Measurements from ENCODE around the gene MPL.

The MPL gene

DNA sequence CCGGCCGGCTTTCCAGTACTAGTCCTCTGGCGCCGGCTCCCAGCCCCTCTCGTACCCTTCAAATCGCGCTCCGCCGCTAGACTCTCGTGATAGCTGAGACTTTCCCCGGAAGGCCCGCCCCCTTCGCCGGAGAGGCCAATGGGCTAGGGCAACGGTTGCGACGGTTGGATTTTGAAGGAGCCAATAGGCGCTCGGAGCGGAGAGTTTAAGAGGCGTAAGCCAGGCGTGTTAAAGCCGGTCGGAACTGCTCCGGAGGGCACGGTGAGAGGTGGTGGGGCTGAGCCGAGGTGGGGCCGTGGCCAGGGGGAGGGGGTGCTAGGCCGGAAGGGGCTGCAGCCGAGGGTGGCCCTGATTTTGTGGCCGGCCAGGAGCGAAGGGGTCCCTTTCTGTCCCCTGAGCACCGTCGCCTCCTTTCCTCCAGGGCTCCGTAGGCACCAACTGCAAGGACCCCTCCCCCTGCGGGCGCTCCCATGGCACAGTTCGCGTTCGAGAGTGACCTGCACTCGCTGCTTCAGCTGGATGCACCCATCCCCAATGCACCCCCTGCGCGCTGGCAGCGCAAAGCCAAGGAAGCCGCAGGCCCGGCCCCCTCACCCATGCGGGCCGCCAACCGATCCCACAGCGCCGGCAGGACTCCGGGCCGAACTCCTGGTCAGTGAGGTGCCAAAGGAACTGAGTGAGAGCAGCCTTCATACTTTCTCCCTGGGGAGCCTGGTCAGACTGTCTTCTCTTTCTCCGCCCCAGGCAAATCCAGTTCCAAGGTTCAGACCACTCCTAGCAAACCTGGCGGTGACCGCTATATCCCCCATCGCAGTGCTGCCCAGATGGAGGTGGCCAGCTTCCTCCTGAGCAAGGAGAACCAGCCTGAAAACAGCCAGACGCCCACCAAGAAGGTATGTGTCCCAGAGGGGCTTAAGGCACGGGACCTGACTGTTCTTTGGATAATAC, 21.4 kb downstream of the MPL start, which contains the start of gene CDC20:
Gene CDC20, plus strand, starts transcription at position 236 of the 948 bp plus-strand sequence. Its CDS starts 235 bp downstream, at position 471.
- peak within 1 kb of the TSS; percentile 99 for H3K9ac ChIP-seq (ENCODE audit: insufficient read length)

DNA sequence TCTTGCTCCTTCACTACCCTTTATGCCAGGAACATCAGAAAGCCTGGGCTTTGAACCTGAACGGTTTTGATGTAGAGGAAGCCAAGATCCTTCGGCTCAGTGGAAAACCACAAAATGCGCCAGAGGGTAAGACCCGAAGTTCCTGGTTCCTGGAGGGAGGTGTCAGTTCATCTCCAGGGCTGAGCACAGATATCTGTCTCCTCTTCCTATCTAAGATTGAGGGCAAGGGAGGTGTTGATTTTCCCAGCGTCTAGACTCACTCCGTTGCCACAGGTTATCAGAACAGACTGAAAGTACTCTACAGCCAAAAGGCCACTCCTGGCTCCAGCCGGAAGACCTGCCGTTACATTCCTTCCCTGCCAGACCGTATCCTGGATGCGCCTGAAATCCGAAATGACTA, 22.1 kb downstream of the MPL start:
- TF ChIP-seq FOXP2 (optimal IDR thresholded peaks at IDR 0.05; ENCODE audit: control extremely low read depth, extremely low read length, insufficient read depth): no peak
- no peak for TF ChIP-seq EZH2 (IDR thresholded peaks at IDR 0.05)
- TF ChIP-seq POLR2AphosphoS5 (IDR thresholded peaks at IDR 0.05; ENCODE audit: borderline replicate concordance, low read depth, low read length): no peak
- H3K9ac ChIP-seq (ENCODE audit: insufficient read length): peak overlapping the region; percentile 84
- peak overlapping the region; percentile 98 for H3K4me3 ChIP-seq
- H3K36me3 ChIP-seq (ENCODE audit: insufficient read depth, low read length): peaks cover 54% of the 10 kb centered on the region
- H3K27ac ChIP-seq: no peak overlapping the region
- DNase-seq (ENCODE audit: low read depth, low spot score): no peak
- H3K9me3 ChIP-seq (ENCODE audit: low read depth, low read length): no peaks in the 10 kb centered on the region

More for the DNA sequence above, 21.4 kb downstream of the MPL start, which contains the start of gene CDC20:
- H3K9me3 ChIP-seq (ENCODE audit: low read depth, low read length): no peaks in the 10 kb centered on the region
- DNase-seq (ENCODE audit: low read depth, low spot score): peak; percentile 83
- H3K4me3 ChIP-seq: peak within 1 kb of the TSS; percentile 98
- TF ChIP-seq FOXP2 (optimal IDR thresholded peaks at IDR 0.05; ENCODE audit: control extremely low read depth, extremely low read length, insufficient read depth) (no peak), POLR2AphosphoS5 (IDR thresholded peaks at IDR 0.05; ENCODE audit: borderline replicate concordance, low read depth, low read length) (peak; percentile 93)
- peaks cover 47% of the 10 kb centered on the region for H3K36me3 ChIP-seq (ENCODE audit: insufficient read depth, low read length)
- H3K27ac ChIP-seq: peak within 1 kb of the TSS; percentile 92

DNA sequence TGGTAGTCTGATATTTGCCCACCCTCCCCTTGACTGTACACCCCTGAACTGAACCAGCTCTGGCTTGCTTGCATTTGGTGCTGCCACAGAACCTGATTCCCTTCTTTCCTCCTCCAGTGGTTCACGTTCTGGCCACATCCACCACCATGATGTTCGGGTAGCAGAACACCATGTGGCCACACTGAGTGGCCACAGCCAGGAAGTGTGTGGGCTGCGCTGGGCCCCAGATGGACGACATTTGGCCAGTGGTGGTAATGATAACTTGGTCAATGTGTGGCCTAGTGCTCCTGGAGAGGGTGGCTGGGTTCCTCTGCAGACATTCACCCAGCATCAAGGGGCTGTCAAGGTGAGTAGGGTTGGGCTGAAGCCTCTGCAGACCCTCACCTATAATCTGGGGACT, 23.0 kb downstream of the MPL start:
- no peak for DNase-seq (ENCODE audit: low read depth, low spot score)
- H3K36me3 ChIP-seq (ENCODE audit: insufficient read depth, low read length): peaks cover 57% of the 10 kb centered on the region
- no peaks in the 10 kb centered on the region for H3K9me3 ChIP-seq (ENCODE audit: low read depth, low read length)
- H3K4me3 ChIP-seq: peak overlapping the region; percentile 98
- H3K9ac ChIP-seq (ENCODE audit: insufficient read length): peak overlapping the region; percentile 84
- H3K27ac ChIP-seq: no peak overlapping the region
- TF ChIP-seq POLR2AphosphoS5 (IDR thresholded peaks at IDR 0.05; ENCODE audit: borderline replicate concordance, low read depth, low read length) (no peak), EZH2 (IDR thresholded peaks at IDR 0.05) (no peak), FOXP2 (optimal IDR thresholded peaks at IDR 0.05; ENCODE audit: control extremely low read depth, extremely low read length, insufficient read depth) (no peak)

DNA sequence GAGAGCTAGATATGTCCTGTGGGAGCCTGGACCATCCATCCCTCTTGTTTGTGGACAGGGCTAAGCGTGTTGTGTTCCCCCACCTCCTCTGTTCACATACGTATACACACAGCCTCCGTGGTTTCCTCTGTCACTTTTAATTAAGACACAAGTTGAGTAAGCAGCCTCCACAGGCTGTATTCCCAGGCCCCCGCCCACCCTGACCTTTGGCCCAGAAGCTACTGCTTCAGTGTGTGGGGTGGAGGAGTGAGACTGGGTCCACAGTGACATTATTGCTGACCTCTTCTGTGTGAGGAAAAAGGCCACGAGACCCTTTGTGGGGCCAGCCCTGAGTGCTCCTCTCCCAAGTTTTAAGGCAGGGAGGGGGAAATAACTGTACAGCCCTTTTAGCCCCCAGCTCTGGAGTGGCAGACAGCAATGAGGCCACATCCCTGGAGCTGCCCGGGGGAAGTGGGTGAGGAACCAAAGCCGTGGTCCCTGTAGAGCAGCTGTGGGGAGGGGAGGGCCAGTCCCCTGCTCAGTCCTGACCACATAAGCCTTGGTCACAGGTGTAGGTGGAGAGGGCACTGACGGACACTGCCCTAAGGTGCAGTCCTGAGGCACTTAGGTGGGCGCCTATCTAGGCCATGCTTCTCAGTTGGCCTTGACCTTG, 25.8 kb downstream of the MPL start:
- no peak for DNase-seq (ENCODE audit: low read depth, low spot score)
- Histone ChIP-seq H3K27ac (peak overlapping the region; percentile 36; the same call in 1 of the 2 replicates), H3K36me3 (ENCODE audit: insufficient read depth, low read length) (peaks cover 57% of the 10 kb centered on the region), H3K9me3 (ENCODE audit: low read depth, low read length) (no peaks in the 10 kb centered on the region), H3K4me3 (no peak overlapping the region), H3K9ac (ENCODE audit: insufficient read length) (no peak overlapping the region)
- peak; percentile 56; the same call in 1 of the 2 replicates for TF ChIP-seq POLR2AphosphoS5 (IDR thresholded peaks at IDR 0.05; ENCODE audit: borderline replicate concordance, low read depth, low read length)
- TF ChIP-seq EZH2 (IDR thresholded peaks at IDR 0.05): no peak
- no peak for TF ChIP-seq FOXP2 (optimal IDR thresholded peaks at IDR 0.05; ENCODE audit: control extremely low read depth, extremely low read length, insufficient read depth)

DNA sequence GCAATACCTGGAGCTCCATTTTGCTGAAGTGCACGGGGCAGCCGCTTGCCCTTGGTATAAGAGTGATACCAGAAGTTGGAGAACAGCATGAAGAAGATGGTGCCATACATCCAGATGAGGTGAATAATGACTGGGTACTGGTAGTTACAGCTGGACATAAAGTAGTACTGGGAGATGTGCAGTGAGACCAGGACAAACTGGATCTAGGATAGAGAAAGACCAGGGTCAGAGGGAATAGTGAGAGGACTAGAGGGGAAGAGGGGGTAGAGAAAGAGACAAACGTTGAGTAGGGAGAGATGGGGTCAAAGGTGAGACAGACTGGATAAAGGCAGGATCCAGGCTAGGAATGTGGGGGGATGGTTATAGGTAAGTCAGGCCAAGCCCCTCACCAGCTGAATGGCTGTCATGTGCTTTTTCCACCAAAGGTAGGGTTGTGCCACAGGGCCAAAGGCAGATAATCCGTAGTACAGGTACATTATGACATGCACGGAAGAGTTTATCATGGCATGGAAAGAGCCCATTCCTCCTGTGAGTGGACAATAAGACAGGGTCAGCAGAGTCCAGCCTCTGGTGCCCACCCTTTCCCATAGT, 26.4 kb downstream of the MPL start:
- Histone ChIP-seq H3K36me3 (ENCODE audit: insufficient read depth, low read length) (peaks cover 57% of the 10 kb centered on the region), H3K9ac (ENCODE audit: insufficient read length) (no peak overlapping the region), H3K4me3 (no peak overlapping the region), H3K27ac (no peak overlapping the region), H3K9me3 (ENCODE audit: low read depth, low read length) (no peaks in the 10 kb centered on the region)
- DNase-seq (ENCODE audit: low read depth, low spot score): no peak
- no peak for TF ChIP-seq POLR2AphosphoS5 (IDR thresholded peaks at IDR 0.05; ENCODE audit: borderline replicate concordance, low read depth, low read length)
- no peak for TF ChIP-seq FOXP2 (optimal IDR thresholded peaks at IDR 0.05; ENCODE audit: control extremely low read depth, extremely low read length, insufficient read depth)
- no peak for TF ChIP-seq EZH2 (IDR thresholded peaks at IDR 0.05)

DNA sequence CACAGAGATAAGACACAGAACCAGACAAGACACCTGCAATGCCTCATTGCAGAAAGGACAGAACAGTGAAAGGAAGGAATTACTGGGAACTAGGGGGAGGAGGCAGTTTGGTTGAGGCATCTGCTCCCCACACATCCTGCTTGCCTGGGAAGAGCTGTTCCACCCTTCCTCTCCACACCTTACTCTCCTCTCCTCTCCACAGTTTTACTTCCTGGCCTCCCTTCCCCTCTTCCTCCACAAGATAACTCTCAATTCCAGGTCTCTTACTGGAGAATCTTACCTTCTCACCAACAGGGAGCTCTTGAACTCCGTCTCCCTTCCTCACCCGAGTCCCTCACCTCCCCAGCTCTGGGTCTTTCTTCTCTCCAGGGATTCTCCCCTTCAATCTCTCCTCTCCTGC, 28.1 kb downstream of the MPL start:
- DNase-seq (ENCODE audit: low read depth, low spot score): no peak
- Histone ChIP-seq H3K9ac (ENCODE audit: insufficient read length) (no peak overlapping the region), H3K36me3 (ENCODE audit: insufficient read depth, low read length) (peaks cover 43% of the 10 kb centered on the region), H3K9me3 (ENCODE audit: low read depth, low read length) (no peaks in the 10 kb centered on the region), H3K4me3 (no peak overlapping the region), H3K27ac (0 out of 2 replicates have a peak overlapping the region, but pooled peaks have one; percentile 35)
- TF ChIP-seq EZH2 (IDR thresholded peaks at IDR 0.05): no peak
- no peak for TF ChIP-seq POLR2AphosphoS5 (IDR thresholded peaks at IDR 0.05; ENCODE audit: borderline replicate concordance, low read depth, low read length)
- no peak for TF ChIP-seq FOXP2 (optimal IDR thresholded peaks at IDR 0.05; ENCODE audit: control extremely low read depth, extremely low read length, insufficient read depth)

DNA sequence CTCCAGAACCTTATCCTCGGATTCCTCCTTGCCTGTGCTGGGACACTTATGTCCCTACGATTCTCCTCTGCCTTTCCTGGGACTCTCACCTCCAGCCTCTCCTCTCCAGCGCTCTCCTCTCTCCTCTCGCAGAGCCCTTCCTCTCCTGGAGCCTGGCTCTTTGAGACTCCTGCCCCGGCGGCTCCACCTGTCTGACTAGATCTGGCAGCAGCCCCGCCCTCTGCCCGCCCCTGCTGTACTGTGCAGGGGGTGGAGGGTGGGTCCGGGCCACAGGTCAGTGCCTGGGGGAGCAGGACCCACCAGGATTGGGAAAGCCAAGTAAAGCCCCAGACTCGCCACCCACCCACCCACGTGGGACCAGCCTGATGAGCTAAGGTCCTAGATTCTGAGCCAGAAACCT, 28.6 kb downstream of the MPL start:
- Histone ChIP-seq H3K27ac (0 out of 2 replicates have a peak overlapping the region, but pooled peaks have one; percentile 35), H3K9me3 (ENCODE audit: low read depth, low read length) (no peaks in the 10 kb centered on the region), H3K36me3 (ENCODE audit: insufficient read depth, low read length) (peaks cover 38% of the 10 kb centered on the region), H3K9ac (ENCODE audit: insufficient read length) (no peak overlapping the region), H3K4me3 (no peak overlapping the region)
- TF ChIP-seq EZH2 (IDR thresholded peaks at IDR 0.05): no peak
- no peak for TF ChIP-seq FOXP2 (optimal IDR thresholded peaks at IDR 0.05; ENCODE audit: control extremely low read depth, extremely low read length, insufficient read depth)
- DNase-seq (ENCODE audit: low read depth, low spot score): no peak

DNA sequence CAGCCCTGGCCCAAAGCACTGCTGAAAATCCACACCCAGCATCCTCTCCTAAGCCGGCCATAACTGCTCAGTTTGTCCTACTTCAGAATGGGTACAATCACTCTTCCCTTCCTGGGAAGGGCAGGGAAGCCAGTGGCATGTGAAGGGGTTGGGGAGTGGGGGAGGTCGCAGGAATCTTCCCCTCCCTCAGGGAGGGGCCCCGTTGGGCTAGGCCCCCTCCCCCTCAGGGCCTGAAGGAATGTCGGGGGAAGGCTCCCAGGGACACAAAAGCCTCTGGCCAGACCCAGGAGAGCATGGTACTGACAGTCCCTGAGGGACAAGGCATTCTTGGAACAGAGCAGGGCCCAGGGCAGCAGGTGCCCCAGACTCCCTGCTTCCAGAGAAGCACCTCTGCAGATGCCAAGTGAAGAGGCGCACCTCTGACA, 29.0 kb downstream of the MPL start:
- Histone ChIP-seq H3K27ac (no peak overlapping the region), H3K9ac (ENCODE audit: insufficient read length) (no peak overlapping the region), H3K9me3 (ENCODE audit: low read depth, low read length) (no peaks in the 10 kb centered on the region), H3K4me3 (peak overlapping the region; percentile 95), H3K36me3 (ENCODE audit: insufficient read depth, low read length) (peaks cover 34% of the 10 kb centered on the region)
- TF ChIP-seq EZH2 (IDR thresholded peaks at IDR 0.05): no peak
- no peak for TF ChIP-seq POLR2AphosphoS5 (IDR thresholded peaks at IDR 0.05; ENCODE audit: borderline replicate concordance, low read depth, low read length)
- no peak for TF ChIP-seq FOXP2 (optimal IDR thresholded peaks at IDR 0.05; ENCODE audit: control extremely low read depth, extremely low read length, insufficient read depth)
- no peak for DNase-seq (ENCODE audit: low read depth, low spot score)

Measured in SK-N-MC (cell line).